RWPE1 (cell line): ENCODE data around the gene TEX261.

Experiments
- CTCF ChIA-PET: fragments of 350-600 bp; sonication (Branson Sonifier 250); formaldehyde crosslinking; extraction: SDS; loops from one replicate; lab custom pipeline; 2021; lab: Yijun Ruan, JAX
- POLR2A ChIA-PET: fragments of 400-600 bp; formaldehyde crosslinking; extraction: SDS; loops from one replicate; lab custom pipeline; 2020; ENCODE audit warnings: antibody characterized with exemption; ENCODE audit not compliant: low non-redundant PET; lab: Yijun Ruan, JAX
- DNase-seq: peaks from one replicate; pipeline ENCODE4 v3.0.0; 2012; ENCODE audit warnings: low spot score
- H3K27ac ChIP-seq: fragments of 450-650 bp; 2 replicates; pipeline ENCODE4 v1.5.1; 2017
- TF ChIP-seq, protein P1 (sequence below): fragments of 450-650 bp; conservative IDR thresholded peaks from 2 replicates; pipeline ENCODE4 v1.5.1; 2017; ENCODE audit warnings: low read depth, mild to moderate bottlenecking

Gene TEX261

DNA sequence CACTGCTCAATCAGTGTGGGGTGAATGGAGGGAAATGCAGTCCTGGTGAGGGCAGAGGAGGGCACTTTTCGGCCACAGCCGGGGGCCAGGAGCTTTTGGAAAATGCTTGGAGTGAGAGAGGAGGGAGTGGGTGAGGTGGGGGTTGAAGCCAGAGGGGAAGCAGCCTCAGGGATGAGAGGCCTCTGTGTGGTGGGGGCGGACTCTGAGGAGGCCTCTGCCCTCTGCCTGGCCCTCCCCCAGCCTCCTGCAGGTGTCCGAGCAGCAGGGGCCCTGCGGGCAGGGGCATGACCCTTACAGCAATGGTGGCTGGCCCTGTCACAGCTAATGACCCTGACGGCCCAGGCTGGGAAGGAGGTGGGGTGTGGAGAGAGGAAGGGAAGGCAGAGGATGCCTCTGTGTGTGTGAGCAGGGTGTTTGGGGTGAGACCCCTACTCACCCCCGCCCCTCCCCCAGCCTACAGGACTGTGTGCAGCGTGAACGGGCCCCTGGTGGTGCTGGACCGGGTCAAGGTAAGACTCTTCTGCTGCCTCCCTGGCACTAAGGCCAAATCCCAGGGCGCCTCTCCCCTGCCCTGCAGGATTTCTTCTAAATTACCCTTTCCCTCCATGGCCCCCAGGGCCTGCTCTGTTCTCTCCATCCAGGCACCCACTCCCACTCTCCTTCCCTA lies 51.3 kb downstream of the TEX261 start:
- ChIA-PET CTCF (interaction anchor here (0.6 to 0.9 kb wide), 2 partner anchors 8 to 292 kb away, joined by 3 to 4 read pairs; no protein-coding TSS in a partner anchor), POLR2A (no interaction called here)
- no peak for DNase-seq
- H3K27ac ChIP-seq, result no peak overlapping the region
- TF ChIP-seq, protein P1, sequence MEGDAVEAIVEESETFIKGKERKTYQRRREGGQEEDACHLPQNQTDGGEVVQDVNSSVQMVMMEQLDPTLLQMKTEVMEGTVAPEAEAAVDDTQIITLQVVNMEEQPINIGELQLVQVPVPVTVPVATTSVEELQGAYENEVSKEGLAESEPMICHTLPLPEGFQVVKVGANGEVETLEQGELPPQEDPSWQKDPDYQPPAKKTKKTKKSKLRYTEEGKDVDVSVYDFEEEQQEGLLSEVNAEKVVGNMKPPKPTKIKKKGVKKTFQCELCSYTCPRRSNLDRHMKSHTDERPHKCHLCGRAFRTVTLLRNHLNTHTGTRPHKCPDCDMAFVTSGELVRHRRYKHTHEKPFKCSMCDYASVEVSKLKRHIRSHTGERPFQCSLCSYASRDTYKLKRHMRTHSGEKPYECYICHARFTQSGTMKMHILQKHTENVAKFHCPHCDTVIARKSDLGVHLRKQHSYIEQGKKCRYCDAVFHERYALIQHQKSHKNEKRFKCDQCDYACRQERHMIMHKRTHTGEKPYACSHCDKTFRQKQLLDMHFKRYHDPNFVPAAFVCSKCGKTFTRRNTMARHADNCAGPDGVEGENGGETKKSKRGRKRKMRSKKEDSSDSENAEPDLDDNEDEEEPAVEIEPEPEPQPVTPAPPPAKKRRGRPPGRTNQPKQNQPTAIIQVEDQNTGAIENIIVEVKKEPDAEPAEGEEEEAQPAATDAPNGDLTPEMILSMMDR, result no peak

DNA sequence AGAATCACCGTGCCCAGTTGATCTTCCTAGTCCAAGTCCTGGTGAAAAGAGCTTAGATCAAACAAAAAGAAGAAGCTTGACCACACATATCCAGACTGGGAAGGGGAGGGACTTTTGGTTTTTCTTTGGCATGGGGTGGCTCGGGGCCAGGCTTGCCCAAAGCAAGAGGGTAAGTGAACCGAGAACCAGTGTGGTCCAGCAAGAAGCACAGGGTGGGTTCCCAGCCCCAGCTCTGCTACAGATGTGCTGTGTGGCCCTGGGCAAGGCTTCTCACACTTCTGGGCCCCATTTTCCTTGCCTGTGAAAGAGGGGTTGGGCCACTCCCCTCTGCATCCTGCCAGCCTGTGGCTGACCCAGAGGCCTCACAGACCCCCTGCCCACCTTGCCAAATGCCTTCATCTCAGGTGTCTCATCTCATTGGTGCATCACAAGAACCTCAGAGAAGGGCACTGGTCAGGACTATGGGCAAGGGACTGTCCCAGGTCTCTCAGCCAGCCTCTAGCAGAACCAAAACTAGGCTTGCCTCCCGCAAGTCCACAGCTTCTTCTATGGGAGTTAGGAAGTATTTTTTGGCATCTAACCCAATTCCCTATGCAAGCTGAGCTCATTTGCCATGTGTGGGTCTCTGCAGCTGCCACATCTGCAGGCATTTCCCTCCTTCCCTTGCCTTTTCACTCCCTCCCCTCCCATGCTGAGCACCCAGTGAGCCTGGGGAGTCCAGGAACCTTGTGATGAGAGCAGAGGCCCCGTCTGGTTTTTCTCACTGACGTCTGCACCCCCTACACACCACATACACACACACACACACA lies 52.1 kb downstream of the TEX261 start:
- POLR2A ChIA-PET, result no interaction called here
- TF ChIP-seq, protein P1, result no peak
- CTCF ChIA-PET, result interaction anchor here (0.6 to 0.9 kb wide), 2 partner anchors 9 to 291 kb away, joined by 3 to 4 read pairs; no protein-coding TSS in a partner anchor
- H3K27ac ChIP-seq, result no peak overlapping the region
- no peak for DNase-seq

DNA sequence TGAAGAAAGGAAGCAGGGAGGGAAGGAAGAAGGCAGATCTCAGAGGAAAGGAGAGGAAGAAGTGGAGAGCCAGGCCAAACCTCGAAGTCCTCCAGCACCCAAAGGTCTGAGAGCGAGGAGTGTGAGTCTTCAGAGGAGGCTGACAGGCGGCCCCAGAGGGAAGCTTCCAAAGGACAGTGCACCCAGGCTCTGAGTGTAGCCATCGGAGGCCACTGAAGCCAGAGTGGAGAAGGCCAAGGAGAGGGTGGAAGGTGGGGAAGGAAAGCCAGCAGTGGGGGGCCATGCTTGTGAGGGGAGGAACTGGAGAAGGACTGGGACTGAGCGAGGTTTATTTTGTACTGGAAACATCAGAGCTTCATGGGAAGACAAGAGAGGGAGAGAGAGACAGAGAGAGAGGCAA lies 53.0 kb downstream of the TEX261 start:
- CTCF ChIA-PET, result interaction anchor here (1.4 kb wide), 1 partner anchor 70 kb away, joined by 5 read pairs; no protein-coding TSS in a partner anchor

DNA sequence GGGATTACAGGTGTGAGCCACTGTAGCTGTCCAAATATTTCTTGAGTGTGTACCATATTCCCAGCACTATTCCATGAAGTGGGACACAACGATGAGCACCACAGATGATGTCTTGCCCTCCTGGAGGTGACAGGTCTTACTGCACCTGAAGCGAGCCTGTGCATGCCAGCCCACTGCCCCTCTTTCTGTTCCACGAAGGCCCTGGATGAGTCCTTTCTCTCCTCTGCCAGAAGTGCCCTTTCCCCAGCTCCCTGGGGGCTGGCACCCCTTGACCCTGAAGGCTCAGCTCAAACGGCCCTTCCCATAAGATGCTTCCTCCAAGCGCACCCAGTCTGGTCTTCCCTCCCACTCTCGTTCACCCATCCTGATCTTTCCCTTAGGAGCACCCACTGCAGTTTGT lies 53.5 kb downstream of the TEX261 start:
- ChIA-PET POLR2A (no interaction called here), CTCF (interaction anchor here (1.4 kb wide), 1 partner anchor 69 kb away, joined by 5 read pairs; no protein-coding TSS in a partner anchor)
- DNase-seq, result no peak

More for the DNA sequence above, 53.0 kb downstream of the TEX261 start:
- no peak overlapping the region for H3K27ac ChIP-seq
- TF ChIP-seq, protein P1, result no peak
- POLR2A ChIA-PET, result no interaction called here
- DNase-seq, result no peak

DNA sequence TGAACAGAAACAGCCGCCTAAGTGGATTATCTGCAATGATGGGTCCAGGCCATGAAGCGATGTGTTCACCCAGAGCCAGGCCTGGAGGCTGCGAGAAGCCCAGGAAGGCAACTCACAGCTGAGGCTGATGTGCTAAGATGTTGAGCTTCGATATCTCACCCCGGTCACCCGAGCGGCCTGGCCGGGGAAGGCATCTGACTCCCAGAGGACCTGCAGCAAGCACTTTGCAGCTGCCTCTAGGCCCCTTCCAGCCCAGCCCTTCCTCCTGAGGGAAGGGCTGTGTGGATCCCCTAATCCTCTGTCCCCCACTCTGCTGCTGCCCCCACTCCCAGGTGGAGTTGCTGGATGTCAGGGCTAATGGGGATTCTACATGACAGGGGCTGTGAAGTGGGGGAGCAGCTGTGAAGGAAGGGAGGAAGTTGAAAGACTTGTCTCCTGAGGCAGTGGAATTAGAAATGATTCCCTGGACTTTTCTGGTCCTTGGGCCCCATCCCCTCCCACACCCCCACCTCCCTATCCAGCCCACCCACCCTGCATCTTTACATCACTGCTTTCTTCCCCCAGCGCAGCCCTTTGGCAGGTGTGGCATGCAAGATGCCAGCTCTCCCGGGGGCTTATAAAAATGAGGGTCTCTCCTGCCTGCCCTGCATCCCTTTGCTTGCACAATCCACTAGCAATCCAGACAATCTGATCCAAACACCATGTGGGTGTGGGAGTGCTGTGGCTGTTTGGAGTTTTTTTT lies 54.7 kb downstream of the TEX261 start:
- POLR2A ChIA-PET, result no interaction called here
- CTCF ChIA-PET, result interaction anchor here (0.5 to 1.4 kb wide), 2 partner anchors 26 to 68 kb away, joined by 3 to 5 read pairs; no protein-coding TSS in a partner anchor
- no peak for DNase-seq
- H3K27ac ChIP-seq, result no peak overlapping the region
- TF ChIP-seq, protein P1, result no peak

More for the DNA sequence above, 53.5 kb downstream of the TEX261 start:
- H3K27ac ChIP-seq, result no peak overlapping the region
- TF ChIP-seq, protein P1, result no peak
